NOMO-1 treated with dmso at 0.1 percent for 144 hours (cell line): ENCODE measurements around the gene METTL21C.
A peak's percentile ranks its signal among the peaks of the same experiment; 100 is the strongest.

ENCODE experiments used
- DNase-seq: peaks from one replicate; lab custom pipeline; 2025; ENCODE audit not compliant: unreplicated experiment; lab: John Stamatoyannopoulos, UW

Gene METTL21C

GRCh38 chr13:102697929-102698648, 3.2 kb upstream of the METTL21C start:
- no peak for DNase-seq

DNA sequence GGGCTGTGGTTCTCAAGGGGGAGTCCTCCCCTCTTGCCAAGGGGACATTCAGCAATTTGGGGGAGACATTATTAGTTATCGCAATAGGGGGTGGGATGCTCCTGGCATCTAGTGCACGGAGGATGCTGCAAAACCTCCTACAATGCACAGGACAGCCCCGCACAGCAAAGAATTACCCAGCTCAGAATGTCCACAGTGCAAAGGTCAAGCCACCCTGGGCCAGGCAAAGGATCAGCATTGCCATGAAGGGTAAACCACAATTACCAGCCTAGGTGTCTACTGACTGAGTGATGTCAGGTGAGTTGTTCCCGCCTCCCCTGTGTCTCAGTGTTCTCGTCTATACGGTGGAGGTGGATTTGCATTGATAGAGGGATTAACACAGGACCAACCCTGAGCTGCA, 2.4 kb upstream of the METTL21C start:
- DNase-seq, result no peak

DNA sequence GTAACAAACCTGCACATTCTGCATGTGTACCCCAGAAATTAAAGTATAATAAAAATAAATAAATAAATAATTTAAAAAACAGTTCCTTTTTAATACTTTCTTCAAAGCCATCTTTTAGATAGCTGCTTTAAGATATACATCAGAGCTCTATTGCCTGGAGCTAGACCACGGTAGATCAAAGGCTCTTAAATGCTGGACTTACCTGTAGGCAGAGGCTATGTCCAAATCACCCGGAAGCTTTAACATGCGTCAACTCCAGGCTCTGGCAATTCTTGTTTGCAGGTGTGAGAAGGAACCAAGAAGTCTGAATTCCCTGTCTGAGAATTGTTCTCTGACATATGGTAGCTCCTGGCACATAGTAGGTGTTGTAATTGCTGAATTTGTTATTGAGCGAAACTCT, 1.6 kb upstream of the METTL21C start:
- DNase-seq, result no peak

- no peak for DNase-seq
These were observed 1.1 kb downstream of the METTL21C start for GRCh38 chr13:102693776-102694175.

GRCh38 chr13:102693250-102693649, 1.6 kb downstream of the METTL21C start:
- no peak for DNase-seq

DNA sequence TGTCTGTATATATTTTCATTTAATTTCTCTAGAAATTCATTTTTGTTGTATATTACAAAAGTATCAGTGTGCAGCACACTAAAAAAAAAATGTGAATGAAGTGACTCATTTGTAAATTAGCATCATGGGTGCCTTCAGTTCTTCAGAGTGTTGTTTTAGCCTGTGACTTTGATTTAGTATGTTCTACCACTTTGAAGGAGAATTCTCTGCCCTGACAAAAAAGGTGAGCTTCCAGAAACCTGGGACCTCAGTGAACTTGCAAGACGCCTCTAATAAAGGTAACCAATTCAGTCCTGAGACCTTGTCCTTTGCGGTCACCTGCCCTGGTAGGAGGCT, 2.4 kb downstream of the METTL21C start:
- no peak for DNase-seq

DNA sequence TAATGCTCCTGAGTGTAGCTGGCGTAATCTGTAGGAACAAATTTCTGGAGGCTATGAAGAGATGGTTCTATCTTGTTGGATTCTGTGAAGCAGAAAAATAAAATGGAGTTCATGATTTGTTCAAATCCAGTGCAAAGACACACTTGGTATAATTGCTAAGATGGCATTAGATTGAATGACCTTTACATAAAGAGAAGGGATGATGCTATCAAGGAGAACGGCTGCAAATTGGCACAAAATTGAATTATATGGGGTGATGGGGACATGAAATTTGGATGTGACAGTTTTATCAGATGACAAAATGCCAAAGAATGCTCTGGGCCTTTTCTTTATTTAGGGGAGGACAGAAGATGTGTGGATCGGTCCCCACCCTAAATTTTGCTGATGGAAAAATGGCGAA, 4.0 kb downstream of the METTL21C start:
- no peak for DNase-seq

- no peak for DNase-seq
These were observed 6.4 kb downstream of the METTL21C start for GRCh38 chr13:102688306-102688973.

GRCh38 chr13:102687520-102687919, 7.3 kb downstream of the METTL21C start:
- DNase-seq, result no peak

- no peak for DNase-seq
These were observed 8.8 kb downstream of the METTL21C start for GRCh38 chr13:102686024-102686423.

- no peak for DNase-seq
These were observed 11.2 kb downstream of the METTL21C start for GRCh38 chr13:102683637-102684036.

GRCh38 chr13:102682727-102683126, 12.1 kb downstream of the METTL21C start:
- no peak for DNase-seq

DNA sequence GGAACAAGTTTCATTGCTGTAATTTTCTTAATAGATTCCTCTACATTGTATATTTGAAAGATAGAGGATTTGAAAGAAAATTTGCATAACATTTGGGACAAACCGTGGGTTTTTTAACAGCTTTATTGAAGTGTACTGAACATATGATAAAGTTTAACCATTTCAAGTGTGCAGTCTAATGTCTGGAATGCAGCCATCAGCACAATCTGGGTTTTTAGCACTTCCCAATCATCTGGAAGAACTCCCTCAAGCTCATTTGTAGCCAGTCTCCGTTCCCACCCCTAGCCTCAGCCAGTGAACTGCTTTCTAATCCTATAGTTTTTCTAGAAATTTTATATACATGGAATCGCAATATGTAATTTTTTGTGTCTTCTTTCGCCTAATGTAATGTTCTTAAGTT, 12.6 kb downstream of the METTL21C start:
- DNase-seq, result no peak

- DNase-seq, result peak; percentile 32
These were observed 13.8 kb downstream of the METTL21C start for GRCh38 chr13:102680842-102681740.

- no peak for DNase-seq
These were observed 14.6 kb downstream of the METTL21C start for GRCh38 chr13:102680133-102680717.

- DNase-seq, result no peak
These were observed 15.3 kb downstream of the METTL21C start for GRCh38 chr13:102679449-102680132.

- peak; percentile 26 for DNase-seq
These were observed 16.3 kb downstream of the METTL21C start for GRCh38 chr13:102678339-102679107.

DNA sequence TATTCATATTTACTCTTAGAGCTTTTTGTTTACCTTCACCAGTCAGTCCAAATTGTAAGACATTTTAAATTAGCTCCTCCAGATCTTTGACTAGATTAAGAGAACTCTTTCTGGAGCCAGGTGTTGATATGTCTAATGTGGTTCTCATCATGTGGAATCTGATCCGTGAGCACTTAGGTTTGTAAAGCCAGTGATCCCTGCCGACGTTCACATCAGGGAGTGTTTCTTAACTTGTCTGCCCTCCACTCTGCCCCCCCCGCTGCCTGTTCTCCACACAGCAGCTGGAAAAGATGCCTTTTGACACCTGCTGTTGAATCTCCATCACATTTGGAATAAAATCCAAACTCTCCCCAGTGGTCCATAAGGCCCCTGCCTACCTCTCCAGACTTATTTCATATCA, 17.7 kb downstream of the METTL21C start:
- no peak for DNase-seq

- DNase-seq, result no peak
These were observed 19.7 kb downstream of the METTL21C start for GRCh38 chr13:102675115-102675514.

DNA sequence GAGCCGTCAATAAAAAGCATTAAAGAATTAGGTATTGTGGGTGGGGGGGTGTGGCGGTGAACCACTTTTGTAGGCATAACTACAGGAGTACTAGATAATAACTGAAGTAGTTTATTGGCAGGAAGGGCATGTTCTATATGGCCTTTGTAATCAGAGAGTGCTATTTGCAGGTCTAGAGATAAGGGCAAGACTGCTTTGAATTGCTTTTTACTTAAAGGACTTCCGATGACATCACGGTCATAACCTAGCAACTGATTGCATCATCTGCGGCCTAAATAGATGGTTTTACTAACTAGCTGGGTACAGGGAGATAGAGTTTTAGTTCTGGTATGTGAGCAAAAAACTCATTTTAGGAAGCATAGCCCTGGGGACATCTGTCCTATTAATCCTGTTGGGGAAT, 24.7 kb downstream of the METTL21C start:
- DNase-seq, result no peak
